H1 (cell line): ENCODE data around the gene KCNA4. TPM values are rescaled to one million over a fixed set of nuclear protein-coding genes. Genes with fewer than 3 reads are reported as not detected.

ENCODE experiments used
- CBX5 ChIP-seq: fragments of 300-800, 300-1000 bp; sonication (generic); IDR thresholded peaks from 2 replicates; pipeline ENCODE4 v1.7.1; 2016; ENCODE audit warnings: antibody characterized with exemption, low read length, low read depth
- CBX8 ChIP-seq: fragments of 300-800, 300-1000 bp; sonication (generic); IDR thresholded peaks from 2 replicates; pipeline ENCODE4 v1.7.1; 2016; ENCODE audit warnings: low read depth, low read length, borderline replicate concordance
- CEBPB ChIP-seq: IDR thresholded peaks from 2 replicates; pipeline ENCODE4 v1.6.1; 2012; ENCODE audit warnings: low read depth, low read length
- EGR1 ChIP-seq: IDR thresholded peaks from 2 replicates; pipeline ENCODE4 v1.6.1; 2011; ENCODE audit warnings: low read depth, low read length, borderline replicate concordance
- EP300 ChIP-seq, 2 experiments: IDR thresholded peaks; 1 replicate in 1 of 2; 2 replicates in 1 of 2; pipeline ENCODE4 v1.6.1; 2011 to 2012; ENCODE audit warnings: low read depth in 2 of 2, low read length in 2 of 2, mild to moderate bottlenecking in 2 of 2, borderline replicate concordance in 1 of 2, inconsistent platforms in 1 of 2, moderate library complexity in 1 of 2
- GABPA ChIP-seq: IDR thresholded peaks from 2 replicates; pipeline ENCODE4 v1.6.1; 2011; ENCODE audit warnings: mild to moderate bottlenecking, low read length, moderate library complexity, borderline replicate concordance; ENCODE audit not compliant: insufficient read depth
- GTF2F1 ChIP-seq: IDR thresholded peaks from 2 replicates; pipeline ENCODE4 v1.6.1; 2012; ENCODE audit warnings: low read depth, low read length, improper control_type of control experiment, borderline replicate concordance
- HDAC6 ChIP-seq: IDR thresholded peaks from one replicate; pipeline ENCODE4 v1.7.1; 2012; ENCODE audit warnings: low read depth, mild to moderate bottlenecking, inconsistent platforms, low read length, moderate library complexity
- NANOG ChIP-seq: IDR thresholded peaks from 2 replicates; pipeline ENCODE4 v1.6.1; 2011; ENCODE audit warnings: low read length, low read depth, mild to moderate bottlenecking, inconsistent platforms; ENCODE audit not compliant: insufficient read depth, poor library complexity, severe bottlenecking
- POLR2AphosphoS5 ChIP-seq: IDR thresholded peaks from 2 replicates; pipeline ENCODE4 v1.6.1; 2011; ENCODE audit warnings: low read depth, low read length
- RAD21 ChIP-seq, 2 experiments: IDR thresholded peaks in 1 of 2; conservative IDR thresholded peaks in 1 of 2; 2 replicates each; pipeline ENCODE4 v1.6.1; 2011; ENCODE audit warnings: low read depth in 2 of 2, low read length in 2 of 2, improper control_type of control experiment in 1 of 2, inconsistent platforms in 1 of 2, mild to moderate bottlenecking in 1 of 2, moderate library complexity in 1 of 2
- SIN3A ChIP-seq, 2 experiments: IDR thresholded peaks in 1 of 2; conservative IDR thresholded peaks in 1 of 2; 2 replicates each; pipeline ENCODE4 v1.6.1; 2011 to 2012; ENCODE audit warnings: low read length in 2 of 2, improper control_type of control experiment in 1 of 2, low read depth in 1 of 2, mild to moderate bottlenecking in 1 of 2
- SP2 ChIP-seq: IDR thresholded peaks from 2 replicates; pipeline ENCODE4 v1.6.1; 2012; ENCODE audit warnings: mild to moderate bottlenecking, low read length, inconsistent platforms
- SUZ12 ChIP-seq: fragments of 200-600 bp; sonication (generic); IDR thresholded peaks from 2 replicates; pipeline ENCODE4 v1.6.1; 2012; ENCODE audit warnings: mild to moderate bottlenecking, inconsistent platforms, low read length, moderate library complexity, mixed read lengths
- TEAD4 ChIP-seq: IDR thresholded peaks from 2 replicates; pipeline ENCODE4 v1.6.1; 2012; ENCODE audit warnings: low read depth, low read length, inconsistent platforms, mixed read lengths
- USF2 ChIP-seq: IDR thresholded peaks from 2 replicates; pipeline ENCODE4 v1.6.1; 2011; ENCODE audit warnings: low read length, improper control_type of control experiment
- YY1 ChIP-seq: IDR thresholded peaks from 2 replicates; pipeline ENCODE4 v1.6.1; 2011; ENCODE audit warnings: low read depth, mild to moderate bottlenecking, low read length
- ZNF274 ChIP-seq: IDR thresholded peaks from 2 replicates; pipeline ENCODE4 v1.7.0; 2012; ENCODE audit warnings: low read length, borderline replicate concordance; ENCODE audit errors: extremely low read depth
- polyA plus RNA-seq, 7 experiments: library from polyadenylated mRNA; depleted of rRNA in 3 of 7; stranded (reverse) in 5 of 7; unstranded in 2 of 7; fragments of >200 nt in 5 of 7; fragments of 200-250 nt in 2 of 7; gene quantifications; 1 replicate in 5 of 7; 2 replicates in 1 of 7; 4 replicates in 1 of 7; pipeline versions ENCODE4 v1.2.1 to v1.2.3, GENCODE V29; 2011 to 2013; ENCODE audit warnings: missing spikeins in 2 of 7, mixed read lengths in 2 of 7
- total RNA-seq: library from RNA; stranded (reverse); fragmentation: NEBNext Ultra II Directional; extraction: Animal tissue kit (Norgen Biotek cat#: 25700); gene quantifications from 2 replicates; pipeline ENCODE4 v1.2.1, GENCODE V29; 2021

KCNA4 gene
- total and polyA plus RNA-seq, 2 of the 8 experiments (the other 6 are each of a cell fraction or from before 2014, with no cell fraction given) = not detected

DNA sequence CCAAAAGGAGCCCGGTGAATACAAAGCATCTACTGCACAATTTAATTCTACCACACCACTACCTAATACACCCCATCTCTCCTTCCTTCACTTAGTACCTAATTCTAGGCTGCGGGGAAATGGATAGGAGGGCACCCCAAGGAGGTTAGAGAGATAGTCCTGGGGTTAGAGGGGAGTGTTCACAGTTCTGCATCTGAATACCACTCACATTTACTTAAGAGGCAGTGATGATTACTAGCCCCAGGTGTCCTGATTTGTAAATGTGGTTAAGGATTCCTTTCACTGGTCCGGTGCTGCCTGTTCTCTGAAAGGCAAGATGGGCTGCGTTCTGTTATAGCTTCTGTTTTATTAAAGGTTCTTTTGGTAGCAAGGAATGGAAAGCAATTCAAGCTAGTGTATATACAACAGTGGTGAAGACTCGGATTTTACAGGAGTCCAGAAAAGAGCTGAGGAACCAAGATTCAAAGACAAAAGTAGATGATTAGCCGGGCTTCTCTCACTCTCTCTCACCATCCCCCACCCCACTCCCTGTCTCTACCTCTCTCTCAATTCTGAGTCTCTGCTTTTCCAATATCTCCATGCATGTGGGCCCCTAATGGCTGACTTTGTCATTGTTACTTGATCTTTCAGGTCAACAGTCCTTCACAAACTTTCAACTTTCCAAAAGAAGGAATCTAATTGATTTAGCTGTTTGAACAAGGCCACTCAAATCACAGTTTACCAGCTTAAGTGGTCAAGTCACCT, 8.7 kb upstream of the KCNA4 start (continued):
- TF ChIP-seq CBX8 = no peak
- no peak for TF ChIP-seq EGR1
- no peak for TF ChIP-seq CEBPB
- no peak for TF ChIP-seq CBX5
- TF ChIP-seq ZNF274 = peak; percentile 27; the same call in 1 of the 2 replicates
- TF ChIP-seq TEAD4 = peak; percentile 73
- peak; percentile 93 for TF ChIP-seq POLR2AphosphoS5
- TF ChIP-seq YY1 = 0 out of 2 replicates have a peak, but pooled peaks have one; percentile 30
- TF ChIP-seq SP2 = no peak
- TF ChIP-seq SIN3A (conservative IDR thresholded peaks at IDR 0.05 in 1 of 2, IDR thresholded peaks at IDR 0.05 in 1 of 2; ENCODE audit: low read depth in 1 of 2, low read length in 2 of 2) = no peak
- no peak for TF ChIP-seq GTF2F1
- TF ChIP-seq NANOG = peak; percentile 99
- TF ChIP-seq RAD21 (IDR thresholded peaks at IDR 0.05 in 1 of 2, conservative IDR thresholded peaks at IDR 0.05 in 1 of 2; ENCODE audit: low read depth in 2 of 2, low read length in 2 of 2) = peak; percentile 3 to 16; a peak in 2 of 4 replicates
- TF ChIP-seq HDAC6 = no peak
- no peak for TF ChIP-seq USF2
- peak in 1 of 2 experiments; percentile 76; a peak in 1 of 3 replicates for TF ChIP-seq EP300 (IDR thresholded peaks at IDR 0.05; ENCODE audit: borderline replicate concordance in 1 of 2, low read depth in 2 of 2, low read length in 2 of 2)
- TF ChIP-seq GABPA = no peak
- no peak for TF ChIP-seq SUZ12
